Tibial nerve (tissue), 4 donors: ENCODE measurements around the gene C16orf96.

Experiments used
- CTCF ChIP-seq, 5 experiments: fragments of 200-600 bp in 3 of 5; fragments of 450-650 bp in 2 of 5; sonication (generic) in 3 of 5; IDR thresholded peaks; one replicate each; pipeline ENCODE4 v1.5.1; 2016 to 2019; ENCODE audit warnings: antibody characterized with exemption in 5 of 5, mild to moderate bottlenecking in 3 of 5, moderate library complexity in 2 of 5
- EP300 ChIP-seq, 2 donors: sonication (generic); formaldehyde crosslinking; IDR thresholded peaks; one replicate each; pipeline ENCODE4 v1.6.1; 2017; ENCODE audit warnings: antibody characterized with exemption in 2 of 2, mild to moderate bottlenecking in 1 of 2
- POLR2A ChIP-seq, 2 donors: fragments of 450-650 bp; IDR thresholded peaks; one replicate each; pipeline ENCODE4 v1.6.1; 2017; ENCODE audit warnings: antibody characterized with exemption in 2 of 2, mild to moderate bottlenecking in 2 of 2, moderate library complexity in 2 of 2

GRCh38 chr16:4599545-4599944 is 43.4 kb downstream of the C16orf96 start:
- TF ChIP-seq CTCF (IDR thresholded peaks at IDR 0.05) (no peak), POLR2A (IDR thresholded peaks at IDR 0.05) (no peak), EP300 (IDR thresholded peaks at IDR 0.05) (no peak)
